DND-41 (cell line): ENCODE data around the gene CCDC32.

Experiments
- ATAC-seq: fragments of 200-7000 bp; cut with Tn5 transposase; 3 replicates; pipeline ENCODE4 v1.9.1; 2021; ENCODE audit warnings: low read depth; ENCODE audit not compliant: insufficient read depth
- DNase-seq: peaks from one replicate; pipeline ENCODE4 v3.0.0-alpha.2; 2020
- H2AFZ ChIP-seq: 2 replicates; pipeline ENCODE4 v1.6.0; 2012; ENCODE audit warnings: low read depth, low read length
- H3K27ac ChIP-seq: 2 replicates; pipeline ENCODE4 v1.5.1; 2012; ENCODE audit warnings: low read length, inconsistent platforms
- H3K27me3 ChIP-seq: fragments of 200-600 bp; sonication (generic); 2 replicates; pipeline ENCODE4 v1.6.0; 2012; ENCODE audit warnings: low read length, mild to moderate bottlenecking, inconsistent platforms; ENCODE audit not compliant: insufficient read depth, poor library complexity
- H3K36me3 ChIP-seq: 2 replicates; pipeline ENCODE4 v1.5.1; 2012; ENCODE audit warnings: low read length, inconsistent platforms; ENCODE audit not compliant: insufficient read depth
- H3K4me1 ChIP-seq: 2 replicates; pipeline ENCODE4 v1.5.1; 2012; ENCODE audit warnings: mild to moderate bottlenecking, low read length; ENCODE audit not compliant: insufficient read depth
- H3K4me2 ChIP-seq: 2 replicates; pipeline ENCODE4 v1.6.0; 2012; ENCODE audit warnings: mild to moderate bottlenecking, moderate library complexity, low read length, inconsistent platforms; ENCODE audit not compliant: insufficient read depth
- H3K4me3 ChIP-seq, 2 experiments: fragments of 200-600 bp in 1 of 2; shearing (Covaris generic) in 1 of 2; 2 replicates each; pipeline ENCODE4 v1.5.1; 2012 to 2016; ENCODE audit warnings: inconsistent platforms in 2 of 2, low read length in 2 of 2, mild to moderate bottlenecking in 2 of 2, low read depth in 1 of 2, moderate library complexity in 1 of 2
- H3K79me2 ChIP-seq: 2 replicates; pipeline ENCODE4 v1.6.0; 2012; ENCODE audit warnings: low read length, inconsistent platforms; ENCODE audit not compliant: insufficient read depth
- H3K9ac ChIP-seq: 2 replicates; pipeline ENCODE4 v1.6.0; 2012; ENCODE audit warnings: low read depth, mild to moderate bottlenecking, inconsistent platforms, low read length, moderate library complexity
- H3K9me3 ChIP-seq: 2 replicates; pipeline ENCODE4 v1.5.1; 2012; ENCODE audit warnings: low read length, moderate library complexity, mild to moderate bottlenecking, inconsistent platforms; ENCODE audit not compliant: insufficient read depth, severe bottlenecking
- H4K20me1 ChIP-seq: 2 replicates; pipeline ENCODE4 v1.6.0; 2012; ENCODE audit warnings: low read length; ENCODE audit not compliant: insufficient read depth
- EZH2 ChIP-seq: IDR thresholded peaks from 3 replicates; pipeline ENCODE4 v1.6.1; 2012; ENCODE audit warnings: borderline replicate concordance, low read depth, mild to moderate bottlenecking, moderate library complexity, low read length, inconsistent platforms; ENCODE audit not compliant: severe bottlenecking
- TF ChIP-seq, protein P1 (sequence below): IDR thresholded peaks from 2 replicates; pipeline ENCODE4 v1.5.1; 2012; ENCODE audit warnings: borderline replicate concordance, low read length, moderate library complexity, mild to moderate bottlenecking; ENCODE audit not compliant: poor library complexity, severe bottlenecking; ENCODE audit errors: extremely low read depth

Gene CCDC32

DNA sequence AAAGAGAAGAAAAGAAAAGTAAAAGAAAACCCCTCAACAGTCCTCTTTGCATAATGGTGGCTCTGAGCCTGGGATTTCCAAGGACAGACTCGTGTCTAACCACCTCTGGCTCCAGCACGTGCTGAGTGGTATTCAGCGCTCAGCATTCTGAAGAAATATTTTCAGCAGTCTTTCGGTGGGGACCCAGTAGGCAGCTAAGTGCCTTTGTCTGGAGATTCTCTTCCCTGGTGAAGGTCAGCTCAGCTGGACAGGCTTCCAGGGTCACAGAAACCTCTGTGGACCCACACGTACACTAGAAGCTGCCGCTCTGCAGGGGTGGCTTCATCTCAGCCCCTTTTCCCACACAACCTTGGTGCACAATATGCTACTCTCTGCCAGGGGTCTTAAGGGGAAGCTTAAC is 36.0 kb downstream of the CCDC32 start:
- Histone ChIP-seq H3K36me3 (no peaks in the 10 kb centered on the region), H3K9ac (no peak overlapping the region), H3K9me3 (no peaks in the 10 kb centered on the region), H3K4me2 (no peak overlapping the region), H4K20me1 (no peaks in the 10 kb centered on the region), H2AFZ (no peak overlapping the region), H3K4me3 (no peak overlapping the region), H3K4me1 (no peaks in the 10 kb centered on the region), H3K27me3 (no peaks in the 10 kb centered on the region), H3K27ac (no peak overlapping the region), H3K79me2 (no peaks in the 10 kb centered on the region)
- DNase-seq (no peak), ATAC-seq (no peak)
- TF ChIP-seq EZH2 = no peak
- TF ChIP-seq, protein P1, sequence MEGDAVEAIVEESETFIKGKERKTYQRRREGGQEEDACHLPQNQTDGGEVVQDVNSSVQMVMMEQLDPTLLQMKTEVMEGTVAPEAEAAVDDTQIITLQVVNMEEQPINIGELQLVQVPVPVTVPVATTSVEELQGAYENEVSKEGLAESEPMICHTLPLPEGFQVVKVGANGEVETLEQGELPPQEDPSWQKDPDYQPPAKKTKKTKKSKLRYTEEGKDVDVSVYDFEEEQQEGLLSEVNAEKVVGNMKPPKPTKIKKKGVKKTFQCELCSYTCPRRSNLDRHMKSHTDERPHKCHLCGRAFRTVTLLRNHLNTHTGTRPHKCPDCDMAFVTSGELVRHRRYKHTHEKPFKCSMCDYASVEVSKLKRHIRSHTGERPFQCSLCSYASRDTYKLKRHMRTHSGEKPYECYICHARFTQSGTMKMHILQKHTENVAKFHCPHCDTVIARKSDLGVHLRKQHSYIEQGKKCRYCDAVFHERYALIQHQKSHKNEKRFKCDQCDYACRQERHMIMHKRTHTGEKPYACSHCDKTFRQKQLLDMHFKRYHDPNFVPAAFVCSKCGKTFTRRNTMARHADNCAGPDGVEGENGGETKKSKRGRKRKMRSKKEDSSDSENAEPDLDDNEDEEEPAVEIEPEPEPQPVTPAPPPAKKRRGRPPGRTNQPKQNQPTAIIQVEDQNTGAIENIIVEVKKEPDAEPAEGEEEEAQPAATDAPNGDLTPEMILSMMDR = no peak

DNA sequence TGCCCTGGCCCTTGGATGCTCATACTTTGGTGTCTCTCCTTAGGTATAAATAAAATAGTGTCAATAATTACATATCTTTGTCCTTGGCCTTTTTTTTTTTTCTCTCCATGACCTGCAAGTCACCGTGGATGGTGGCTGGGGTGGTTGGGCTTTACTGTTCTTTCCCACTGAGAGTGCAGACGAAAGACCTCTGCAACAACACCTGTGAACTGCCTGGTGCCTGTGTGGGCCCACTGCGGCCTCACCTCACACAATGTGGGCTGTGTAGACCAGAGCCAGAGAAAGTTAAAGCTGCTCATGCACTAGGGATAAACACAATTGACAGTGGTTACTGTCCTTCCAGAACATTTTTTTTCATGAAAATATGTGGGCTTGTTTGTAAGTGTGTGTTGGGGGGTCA is 39.0 kb downstream of the CCDC32 start:
- H3K27ac ChIP-seq = no peak overlapping the region
- no peaks in the 10 kb centered on the region for H3K79me2 ChIP-seq
- H3K4me1 ChIP-seq = no peaks in the 10 kb centered on the region
- no peak for DNase-seq
- no peaks in the 10 kb centered on the region for H3K9me3 ChIP-seq
- no peak overlapping the region for H2AFZ ChIP-seq
- ATAC-seq = no peak
- H3K27me3 ChIP-seq = no peaks in the 10 kb centered on the region
- TF ChIP-seq, protein P1 = no peak
- no peak for TF ChIP-seq EZH2
- H3K36me3 ChIP-seq = no peaks in the 10 kb centered on the region
- H3K4me3 ChIP-seq = no peak overlapping the region
- no peak overlapping the region for H3K9ac ChIP-seq
- no peaks in the 10 kb centered on the region for H4K20me1 ChIP-seq
- H3K4me2 ChIP-seq = no peak overlapping the region

DNA sequence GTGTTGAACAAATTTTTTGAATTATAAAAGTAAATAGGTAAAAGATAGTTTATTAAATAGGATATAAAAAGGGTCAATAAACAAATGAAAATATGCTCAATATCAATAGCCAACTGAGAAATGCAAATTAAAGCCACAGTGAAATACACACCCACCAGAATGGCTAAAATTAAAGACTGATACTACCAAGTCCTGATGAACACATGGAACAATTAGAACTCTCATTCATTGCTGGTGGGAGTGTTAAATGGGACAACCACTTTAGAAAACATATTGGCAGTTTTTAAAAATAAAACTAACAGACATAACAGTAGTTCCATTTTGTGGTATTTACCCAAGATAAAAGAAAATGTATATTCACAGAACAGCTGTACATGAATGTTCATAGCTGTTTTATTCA is 41.2 kb downstream of the CCDC32 start:
- ATAC-seq (no peak), DNase-seq (no peak)
- Histone ChIP-seq H2AFZ (no peak overlapping the region), H3K36me3 (no peaks in the 10 kb centered on the region), H4K20me1 (no peaks in the 10 kb centered on the region), H3K4me3 (no peak overlapping the region), H3K4me1 (peaks cover 5% of the 10 kb centered on the region), H3K9ac (no peak overlapping the region), H3K27me3 (no peaks in the 10 kb centered on the region), H3K9me3 (no peaks in the 10 kb centered on the region), H3K27ac (no peak overlapping the region), H3K79me2 (no peaks in the 10 kb centered on the region), H3K4me2 (no peak overlapping the region)
- no peak for TF ChIP-seq EZH2
- TF ChIP-seq, protein P1 = no peak

DNA sequence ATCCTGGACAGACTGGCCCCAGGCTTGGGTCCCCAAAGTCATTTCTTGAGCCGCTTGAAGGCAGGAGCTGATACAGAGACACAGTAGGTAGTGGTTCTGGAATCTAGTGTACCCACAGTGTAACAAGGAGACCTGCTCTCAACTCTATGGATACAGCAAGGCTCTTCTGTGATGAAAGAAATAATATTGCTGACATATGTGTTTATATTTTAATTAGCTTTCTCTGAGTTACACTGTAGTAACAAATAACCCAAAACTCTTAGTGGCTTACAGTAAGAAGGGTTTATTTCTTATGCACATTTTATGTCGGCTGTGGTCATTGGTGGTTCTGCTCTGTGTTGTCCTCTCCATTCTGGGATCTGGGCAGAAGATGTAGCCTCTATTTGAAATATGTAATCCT is 48.5 kb downstream of the CCDC32 start:
- no peaks in the 10 kb centered on the region for H3K79me2 ChIP-seq
- H3K9me3 ChIP-seq = no peaks in the 10 kb centered on the region
- no peaks in the 10 kb centered on the region for H3K27me3 ChIP-seq
- H4K20me1 ChIP-seq = no peaks in the 10 kb centered on the region
- H3K4me3 ChIP-seq = no peak overlapping the region
- TF ChIP-seq EZH2 = no peak
- TF ChIP-seq, protein P1 = no peak
- DNase-seq (no peak), ATAC-seq (no peak)
- H3K27ac ChIP-seq = no peak overlapping the region
- peaks cover 5% of the 10 kb centered on the region for H3K4me1 ChIP-seq
- no peak overlapping the region for H3K9ac ChIP-seq
- H3K4me2 ChIP-seq = no peak overlapping the region
- H3K36me3 ChIP-seq = no peaks in the 10 kb centered on the region
- no peak overlapping the region for H2AFZ ChIP-seq
